ENCODE data around the gene GTF2IRD1.

GRCh38 chr7:74598558-74598957 lies 144.9 kb downstream of the GTF2IRD1 start:
- no peak for TF ChIP-seq EZH2 (IDR thresholded peaks at IDR 0.05; ENCODE audit: low read length, unreplicated experiment)
- TF ChIP-seq, protein P1, sequence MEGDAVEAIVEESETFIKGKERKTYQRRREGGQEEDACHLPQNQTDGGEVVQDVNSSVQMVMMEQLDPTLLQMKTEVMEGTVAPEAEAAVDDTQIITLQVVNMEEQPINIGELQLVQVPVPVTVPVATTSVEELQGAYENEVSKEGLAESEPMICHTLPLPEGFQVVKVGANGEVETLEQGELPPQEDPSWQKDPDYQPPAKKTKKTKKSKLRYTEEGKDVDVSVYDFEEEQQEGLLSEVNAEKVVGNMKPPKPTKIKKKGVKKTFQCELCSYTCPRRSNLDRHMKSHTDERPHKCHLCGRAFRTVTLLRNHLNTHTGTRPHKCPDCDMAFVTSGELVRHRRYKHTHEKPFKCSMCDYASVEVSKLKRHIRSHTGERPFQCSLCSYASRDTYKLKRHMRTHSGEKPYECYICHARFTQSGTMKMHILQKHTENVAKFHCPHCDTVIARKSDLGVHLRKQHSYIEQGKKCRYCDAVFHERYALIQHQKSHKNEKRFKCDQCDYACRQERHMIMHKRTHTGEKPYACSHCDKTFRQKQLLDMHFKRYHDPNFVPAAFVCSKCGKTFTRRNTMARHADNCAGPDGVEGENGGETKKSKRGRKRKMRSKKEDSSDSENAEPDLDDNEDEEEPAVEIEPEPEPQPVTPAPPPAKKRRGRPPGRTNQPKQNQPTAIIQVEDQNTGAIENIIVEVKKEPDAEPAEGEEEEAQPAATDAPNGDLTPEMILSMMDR (conservative IDR thresholded peaks at IDR 0.05; ENCODE audit: low read depth, low read length), result no peak
- TF ChIP-seq EZH2phosphoT487 (IDR thresholded peaks at IDR 0.05; ENCODE audit: borderline replicate concordance, low read length), result no peak

All from PC-3 (cell line).